ENCODE data around the gene GNA12.

The GNA12 gene

GRCh38 chr7:2763597-2763996 lies 80.5 kb downstream of the GNA12 start:
- Histone ChIP-seq H3K4me3 (ENCODE audit: low read length) (peak overlapping the region; percentile 64), H3K36me3 (ENCODE audit: control insufficient read depth, insufficient read depth, low read length, severe bottlenecking) (no peaks in the 10 kb centered on the region), H3K9me3 (ENCODE audit: control insufficient read depth, low read length) (no peaks in the 10 kb centered on the region), H3K4me1 (ENCODE audit: control insufficient read depth, insufficient read depth, low read length) (peaks cover 50% of the 10 kb centered on the region), H3K27me3 (replicated peaks; ENCODE audit: control insufficient read depth, insufficient read depth, low read length) (no peaks in the 10 kb centered on the region), H3K9ac (ENCODE audit: low read length) (peak overlapping the region; percentile 87)
- DNase-seq (ENCODE audit: low read depth), result no peak

GRCh38 chr7:2761801-2762497 lies 82.2 kb downstream of the GNA12 start:
- Histone ChIP-seq H3K9me3 (ENCODE audit: control insufficient read depth, low read length) (no peaks in the 10 kb centered on the region), H3K4me1 (ENCODE audit: control insufficient read depth, insufficient read depth, low read length) (peaks cover 66% of the 10 kb centered on the region), H3K9ac (ENCODE audit: low read length) (peak overlapping the region; percentile 87), H3K27me3 (replicated peaks; ENCODE audit: control insufficient read depth, insufficient read depth, low read length) (no peaks in the 10 kb centered on the region), H3K4me3 (ENCODE audit: low read length) (peak overlapping the region; percentile 64), H3K36me3 (ENCODE audit: control insufficient read depth, insufficient read depth, low read length, severe bottlenecking) (no peaks in the 10 kb centered on the region)
- DNase-seq (ENCODE audit: low read depth), result no peak

- Histone ChIP-seq H3K4me3 (ENCODE audit: low read length) (no peak overlapping the region), H3K36me3 (ENCODE audit: control insufficient read depth, insufficient read depth, low read length, severe bottlenecking) (no peaks in the 10 kb centered on the region), H3K27me3 (replicated peaks; ENCODE audit: control insufficient read depth, insufficient read depth, low read length) (no peaks in the 10 kb centered on the region), H3K4me1 (ENCODE audit: control insufficient read depth, insufficient read depth, low read length) (peaks cover 71% of the 10 kb centered on the region), H3K9ac (ENCODE audit: low read length) (peak overlapping the region; percentile 27), H3K9me3 (ENCODE audit: control insufficient read depth, low read length) (no peaks in the 10 kb centered on the region)
- DNase-seq (ENCODE audit: low read depth), result no peak
Observed at GRCh38 chr7:2761131-2761624, 82.9 kb downstream of the GNA12 start.

DNA sequence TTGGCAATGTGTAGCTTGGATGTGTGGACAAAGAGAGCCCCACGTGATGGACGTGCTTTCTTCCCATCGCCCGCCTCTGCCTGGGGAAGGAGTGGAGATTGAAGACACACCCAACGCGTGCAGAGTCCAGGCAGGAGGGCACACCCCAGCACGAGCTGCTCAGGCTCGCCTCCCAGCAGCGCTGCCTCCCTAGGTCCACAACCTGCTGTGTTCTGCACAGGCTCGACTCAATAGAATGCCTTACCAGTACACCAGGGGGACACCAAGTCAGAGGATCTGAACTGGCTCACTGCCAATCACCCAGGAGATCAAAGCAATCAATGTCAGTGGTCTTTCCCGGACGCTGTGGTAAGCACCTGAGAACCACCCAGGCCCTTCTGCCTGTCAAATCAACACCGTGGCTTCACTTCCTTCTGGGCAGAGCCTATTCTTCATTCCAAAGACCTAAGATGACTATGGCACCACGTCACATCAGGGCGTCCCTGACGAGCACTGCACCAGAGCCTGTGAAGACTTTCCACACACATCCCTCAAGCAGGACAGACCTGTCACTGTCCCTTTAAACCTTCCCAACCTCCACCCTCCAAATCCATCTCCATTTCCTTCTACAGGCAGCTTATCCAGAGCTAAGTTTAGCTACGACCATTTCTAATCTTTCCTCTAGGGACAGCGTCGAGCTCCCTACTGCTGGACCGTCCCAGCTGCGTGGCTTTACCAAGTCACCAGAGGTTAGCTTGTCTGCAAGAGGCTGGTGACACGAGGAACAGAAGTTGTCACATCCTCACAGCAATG lies 83.8 kb downstream of the GNA12 start:
- no peak overlapping the region for H3K4me3 ChIP-seq (ENCODE audit: low read length)
- H3K9ac ChIP-seq (ENCODE audit: low read length), result peak overlapping the region; percentile 27
- H3K36me3 ChIP-seq (ENCODE audit: control insufficient read depth, insufficient read depth, low read length, severe bottlenecking), result no peaks in the 10 kb centered on the region
- peaks cover 71% of the 10 kb centered on the region for H3K4me1 ChIP-seq (ENCODE audit: control insufficient read depth, insufficient read depth, low read length)
- no peaks in the 10 kb centered on the region for H3K27me3 ChIP-seq (replicated peaks; ENCODE audit: control insufficient read depth, insufficient read depth, low read length)
- no peaks in the 10 kb centered on the region for H3K9me3 ChIP-seq (ENCODE audit: control insufficient read depth, low read length)
- peak; percentile 22 for DNase-seq (ENCODE audit: low read depth)

DNA sequence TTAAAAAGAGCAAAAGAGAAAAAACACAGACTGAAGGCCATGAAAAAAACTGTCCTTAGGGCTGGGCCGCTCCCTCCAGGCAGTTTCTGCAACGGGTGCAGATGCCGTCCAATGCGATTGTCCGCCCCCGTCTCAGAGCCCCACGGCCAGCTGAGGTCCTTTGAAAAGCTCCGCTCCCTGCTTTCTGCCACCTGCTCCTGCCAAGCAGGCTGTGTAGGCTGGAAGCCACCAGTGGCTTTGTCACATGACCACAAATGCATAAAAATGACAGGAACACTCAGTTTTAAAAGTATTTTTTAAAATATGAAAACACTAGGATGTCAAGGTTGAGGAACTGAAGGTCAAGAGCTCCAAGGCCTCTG lies 84.4 kb downstream of the GNA12 start:
- H3K4me1 ChIP-seq (ENCODE audit: control insufficient read depth, insufficient read depth, low read length), result peaks cover 71% of the 10 kb centered on the region
- H3K27me3 ChIP-seq (replicated peaks; ENCODE audit: control insufficient read depth, insufficient read depth, low read length), result no peaks in the 10 kb centered on the region
- H3K9me3 ChIP-seq (ENCODE audit: control insufficient read depth, low read length), result no peaks in the 10 kb centered on the region
- peak overlapping the region; percentile 24 for H3K9ac ChIP-seq (ENCODE audit: low read length)
- H3K36me3 ChIP-seq (ENCODE audit: control insufficient read depth, insufficient read depth, low read length, severe bottlenecking), result no peaks in the 10 kb centered on the region
- H3K4me3 ChIP-seq (ENCODE audit: low read length), result peak overlapping the region; percentile 3
- no peak for DNase-seq (ENCODE audit: low read depth)

DNA sequence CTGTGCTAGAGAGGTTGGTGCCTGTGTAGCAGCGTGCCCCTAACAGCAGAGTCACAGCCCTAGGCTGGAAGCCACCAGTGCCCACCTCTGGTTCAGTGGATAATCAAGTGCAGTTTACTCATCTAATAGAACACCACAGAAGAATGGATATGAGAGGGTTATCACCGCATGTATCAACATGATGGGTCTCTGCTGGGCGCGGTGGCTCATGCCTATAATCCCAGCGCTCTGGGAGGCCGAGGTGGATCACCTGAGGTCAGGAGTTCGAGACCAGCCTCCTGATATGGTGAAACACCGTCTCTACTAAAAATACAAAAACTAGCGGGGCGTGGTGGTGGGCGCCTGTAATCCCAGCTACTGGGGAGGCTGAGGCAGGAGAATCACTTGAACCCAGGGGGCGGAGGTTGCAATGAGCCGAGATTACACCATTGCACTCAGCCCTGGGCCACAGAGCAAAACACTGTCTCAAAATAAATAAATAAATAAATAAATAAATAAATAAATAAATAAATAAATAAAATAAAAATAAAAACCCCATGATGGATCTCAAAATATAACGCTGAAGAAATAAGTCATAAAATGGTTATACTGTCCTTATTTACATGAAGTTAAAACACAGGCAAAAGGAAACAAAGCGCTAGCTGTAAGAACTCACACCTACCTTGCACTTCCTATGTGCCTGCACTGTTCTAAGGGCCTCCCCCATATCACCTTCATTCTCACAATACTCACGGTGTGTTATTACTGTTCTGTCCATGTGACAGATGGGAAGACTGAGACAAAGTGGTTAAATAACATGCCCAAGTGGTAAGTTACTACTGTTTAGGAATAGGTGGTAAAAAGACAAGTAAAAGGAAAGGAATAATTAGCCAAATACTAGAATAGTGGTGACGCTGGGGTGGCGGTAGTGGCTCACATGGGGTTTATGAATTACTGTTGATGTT lies 85.2 kb downstream of the GNA12 start:
- Histone ChIP-seq H3K27me3 (replicated peaks; ENCODE audit: control insufficient read depth, insufficient read depth, low read length) (no peaks in the 10 kb centered on the region), H3K36me3 (ENCODE audit: control insufficient read depth, insufficient read depth, low read length, severe bottlenecking) (no peaks in the 10 kb centered on the region), H3K4me1 (ENCODE audit: control insufficient read depth, insufficient read depth, low read length) (peaks cover 73% of the 10 kb centered on the region), H3K9me3 (ENCODE audit: control insufficient read depth, low read length) (no peaks in the 10 kb centered on the region), H3K4me3 (ENCODE audit: low read length) (peak overlapping the region; percentile 53), H3K9ac (ENCODE audit: low read length) (peak overlapping the region; percentile 77)
- no peak for DNase-seq (ENCODE audit: low read depth)

- Histone ChIP-seq H3K27me3 (replicated peaks; ENCODE audit: control insufficient read depth, insufficient read depth, low read length) (no peaks in the 10 kb centered on the region), H3K9me3 (ENCODE audit: control insufficient read depth, low read length) (no peaks in the 10 kb centered on the region), H3K4me1 (ENCODE audit: control insufficient read depth, insufficient read depth, low read length) (peaks cover 66% of the 10 kb centered on the region), H3K36me3 (ENCODE audit: control insufficient read depth, insufficient read depth, low read length, severe bottlenecking) (no peaks in the 10 kb centered on the region), H3K4me3 (ENCODE audit: low read length) (peak overlapping the region; percentile 53), H3K9ac (ENCODE audit: low read length) (peak overlapping the region; percentile 77)
- DNase-seq (ENCODE audit: low read depth), result peak; percentile 96
Observed at GRCh38 chr7:2757904-2758672, 86.0 kb downstream of the GNA12 start.

DNA sequence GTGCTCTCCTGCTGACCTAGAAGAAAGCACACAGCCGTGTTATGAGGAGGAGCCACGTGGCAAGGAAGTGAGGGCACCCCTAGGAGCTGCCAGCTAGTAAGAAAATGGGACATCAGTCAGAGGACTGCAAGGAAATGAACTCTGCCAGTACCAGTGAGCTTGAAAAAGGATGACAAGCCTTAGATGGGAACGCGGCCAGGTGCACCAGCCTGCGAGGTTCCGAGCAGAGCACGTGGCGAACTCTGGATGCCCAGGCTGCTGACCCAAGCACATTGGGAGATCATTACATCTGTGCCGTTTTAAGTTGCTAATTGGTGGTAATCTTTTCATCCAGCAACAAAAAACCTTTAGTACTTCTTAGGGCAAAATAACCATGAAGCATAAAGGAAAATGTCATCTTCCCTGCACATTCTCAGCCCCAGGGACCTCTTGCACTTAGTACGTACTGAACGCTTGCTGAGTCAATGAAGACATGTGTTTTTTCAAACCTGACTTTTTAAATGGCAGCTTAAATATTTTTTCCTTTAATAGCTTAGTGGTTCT lies 86.7 kb downstream of the GNA12 start:
- Histone ChIP-seq H3K9ac (ENCODE audit: low read length) (peak overlapping the region; percentile 77), H3K9me3 (ENCODE audit: control insufficient read depth, low read length) (no peaks in the 10 kb centered on the region), H3K27me3 (replicated peaks; ENCODE audit: control insufficient read depth, insufficient read depth, low read length) (no peaks in the 10 kb centered on the region), H3K4me1 (ENCODE audit: control insufficient read depth, insufficient read depth, low read length) (peaks cover 60% of the 10 kb centered on the region), H3K4me3 (ENCODE audit: low read length) (peak overlapping the region; percentile 53), H3K36me3 (ENCODE audit: control insufficient read depth, insufficient read depth, low read length, severe bottlenecking) (no peaks in the 10 kb centered on the region)
- peak; percentile 74 for DNase-seq (ENCODE audit: low read depth)

GRCh38 chr7:2755531-2755930 lies 88.6 kb downstream of the GNA12 start:
- Histone ChIP-seq H3K9me3 (ENCODE audit: control insufficient read depth, low read length) (no peaks in the 10 kb centered on the region), H3K4me1 (ENCODE audit: control insufficient read depth, insufficient read depth, low read length) (peaks cover 56% of the 10 kb centered on the region), H3K4me3 (ENCODE audit: low read length) (no peak overlapping the region), H3K9ac (ENCODE audit: low read length) (no peak overlapping the region), H3K27me3 (replicated peaks; ENCODE audit: control insufficient read depth, insufficient read depth, low read length) (no peaks in the 10 kb centered on the region), H3K36me3 (ENCODE audit: control insufficient read depth, insufficient read depth, low read length, severe bottlenecking) (no peaks in the 10 kb centered on the region)
- no peak for DNase-seq (ENCODE audit: low read depth)

DNA sequence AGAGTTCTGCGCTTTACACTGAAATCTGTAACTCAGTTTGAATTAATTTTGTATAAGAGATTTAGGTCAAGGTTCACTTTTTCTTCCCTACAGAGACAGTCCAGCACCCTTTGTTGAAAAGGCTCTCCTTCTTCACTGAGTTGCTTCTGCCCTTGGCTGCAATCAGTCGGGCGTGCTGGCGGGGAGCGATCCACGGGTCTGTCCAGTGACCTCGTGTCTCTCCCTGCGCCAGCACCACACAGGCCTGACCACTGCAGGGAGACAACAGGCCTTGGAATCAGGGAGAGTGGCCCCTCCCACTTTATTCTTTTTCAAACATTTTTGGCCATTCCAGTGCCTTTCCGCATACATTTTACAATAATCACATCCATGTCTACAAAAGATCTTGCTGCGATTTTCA lies 89.2 kb downstream of the GNA12 start:
- Histone ChIP-seq H3K4me1 (ENCODE audit: control insufficient read depth, insufficient read depth, low read length) (peaks cover 50% of the 10 kb centered on the region), H3K9ac (ENCODE audit: low read length) (no peak overlapping the region), H3K27me3 (replicated peaks; ENCODE audit: control insufficient read depth, insufficient read depth, low read length) (no peaks in the 10 kb centered on the region), H3K36me3 (ENCODE audit: control insufficient read depth, insufficient read depth, low read length, severe bottlenecking) (no peaks in the 10 kb centered on the region), H3K9me3 (ENCODE audit: control insufficient read depth, low read length) (no peaks in the 10 kb centered on the region), H3K4me3 (ENCODE audit: low read length) (no peak overlapping the region)
- no peak for DNase-seq (ENCODE audit: low read depth)
